ENCODE results near the gene ISG15. TPM values are rescaled to one million over a fixed set of nuclear protein-coding genes. Genes with fewer than 3 reads are reported as not detected.

ISG15 gene
- total and polyA plus RNA-seq, 9 of the 15 experiments (the other 6 are each of a cell fraction or from before 2014, with no cell fraction given), result 0.40 to 58.3 (median 12.2) TPM

GRCh38 chr1:1004780-1005697 is 8.3 kb upstream of the ISG15 start (continued):
- TF ChIP-seq SIN3B (IDR thresholded peaks at IDR 0.05; ENCODE audit: low read depth) (no peak), FOXA1 (IDR thresholded peaks at IDR 0.05; ENCODE audit: borderline replicate concordance) (no peak), CEBPG (CRISPR knock-in tag; IDR thresholded peaks at IDR 0.05) (no peak), CEBPG (tag; conservative IDR thresholded peaks at IDR 0.05 in 1 of 2, IDR thresholded peaks at IDR 0.05 in 1 of 2) (no peak), HDAC1 (IDR thresholded peaks at IDR 0.05) (peak in 1 of 2 experiments; percentile 83; a peak in 2 of 4 replicates), HBP1 (CRISPR knock-in tag; IDR thresholded peaks at IDR 0.05) (no peak), ZNF408 (CRISPR knock-in tag; IDR thresholded peaks at IDR 0.05; ENCODE audit: low read depth) (no peak), ESRRA (IDR thresholded peaks at IDR 0.05; ENCODE audit: borderline replicate concordance, low read depth) (peak; percentile 84), PHB (CRISPR knock-in tag; IDR thresholded peaks at IDR 0.05) (0 out of 2 replicates have a peak, but pooled peaks have one; percentile 24), PTBP1 (IDR thresholded peaks at IDR 0.05; ENCODE audit: low read depth, low read length) (no peak), ZNF77 (CRISPR knock-in tag; IDR thresholded peaks at IDR 0.05) (no peak), ZNF41 (CRISPR knock-in tag; conservative IDR thresholded peaks at IDR 0.05) (no peak), HINFP (tag; conservative IDR thresholded peaks at IDR 0.05; ENCODE audit: low read depth) (peak; percentile 56; the same call in 1 of the 2 replicates), ZBTB33 (CRISPR knock-in tag; IDR thresholded peaks at IDR 0.05) (peak; percentile 60), DLX4 (CRISPR knock-in tag; IDR thresholded peaks at IDR 0.05) (no peak), MTA1 (IDR thresholded peaks at IDR 0.05; ENCODE audit: borderline replicate concordance) (peak; percentile 79; the same call in 1 of the 2 replicates), ZNF239 (CRISPR knock-in tag; IDR thresholded peaks at IDR 0.05) (no peak; the same call in 1 of the 2 replicates), CXXC5 (CRISPR knock-in tag; IDR thresholded peaks at IDR 0.05) (peak; percentile 71), ZNF347 (CRISPR knock-in tag; IDR thresholded peaks at IDR 0.05; ENCODE audit: low read depth) (no peak), ZNF431 (CRISPR knock-in tag; IDR thresholded peaks at IDR 0.05) (0 out of 2 replicates have a peak, but pooled peaks have one; percentile 27), ZNF444 (CRISPR knock-in tag; IDR thresholded peaks at IDR 0.05) (no peak), BMI1 (IDR thresholded peaks at IDR 0.05; ENCODE audit: low read length) (no peak), TCF7L2 (IDR thresholded peaks at IDR 0.05; ENCODE audit: low read depth, low read length) (no peak), ZNF586 (CRISPR knock-in tag; conservative IDR thresholded peaks at IDR 0.05) (no peak)
